ENCODE results near the gene PRDM7. TPM values are rescaled to one million over a fixed set of nuclear protein-coding genes. Genes with fewer than 3 reads are reported as not detected.

Gene PRDM7
- polyA plus RNA-seq, 3 donors: 0.53 to 0.76 (median 0.53) TPM

DNA sequence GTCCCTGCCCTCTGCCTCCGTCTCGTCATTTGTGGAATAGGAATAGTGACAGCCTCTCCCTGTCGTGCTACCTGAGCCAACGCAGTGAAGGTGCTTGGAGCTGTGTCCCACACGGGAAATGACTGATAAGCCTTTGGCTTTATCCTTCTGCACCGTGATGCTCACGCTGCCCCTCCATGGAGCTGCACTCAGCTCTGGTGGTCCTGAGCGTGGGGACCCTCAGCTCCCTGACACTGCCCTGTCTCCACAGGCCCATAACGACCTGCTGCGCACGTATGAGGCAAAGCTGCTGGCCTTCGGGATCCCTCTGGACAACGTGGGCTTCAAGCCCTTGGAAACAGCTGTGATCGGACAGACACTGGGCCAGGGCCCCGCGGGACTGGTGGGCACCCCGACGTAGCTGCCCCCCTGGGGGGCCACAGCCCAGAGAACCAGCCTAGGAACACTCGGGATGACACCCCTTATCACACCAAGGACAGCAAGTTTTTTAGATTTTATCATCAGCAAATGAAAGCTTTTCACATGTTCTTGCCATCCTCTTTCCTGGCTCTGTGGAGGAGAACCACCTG is 34.1 kb downstream of the PRDM7 start:
- DNase-seq (ENCODE audit: extremely low read depth in 1 of 11, low read depth in 9 of 11, low spot score in 4 of 11): no peak

DNA sequence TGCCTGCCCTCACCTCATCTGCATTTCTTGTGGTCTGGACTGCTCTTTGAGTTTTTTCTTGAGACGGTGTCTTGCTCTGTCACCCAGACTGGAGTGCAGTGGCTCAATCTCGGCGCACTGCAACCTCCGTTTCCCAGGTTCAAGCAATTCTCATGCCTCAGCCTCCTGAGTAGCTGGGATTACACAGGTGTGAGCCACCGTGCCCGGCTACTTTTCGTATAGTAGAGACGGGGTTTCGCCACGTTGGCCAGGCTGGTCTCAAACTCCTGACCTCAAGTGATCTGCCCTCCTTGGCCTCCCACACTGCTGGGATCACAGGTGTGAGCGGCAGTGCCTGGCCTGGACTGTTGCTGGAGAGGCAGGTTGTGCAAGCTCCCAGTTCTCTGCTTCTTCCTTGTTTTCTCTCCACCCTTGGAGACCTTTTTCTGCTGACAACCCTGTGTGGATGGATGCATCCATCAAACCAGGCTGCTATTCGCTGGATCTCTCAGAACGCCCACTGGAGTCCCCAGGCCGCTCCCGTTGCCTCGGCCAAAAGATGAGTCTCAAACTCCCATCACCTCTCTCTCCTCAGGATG is 35.1 kb downstream of the PRDM7 start:
- no peak for DNase-seq (ENCODE audit: extremely low read depth in 1 of 11, low read depth in 9 of 11, low spot score in 4 of 11)

DNA sequence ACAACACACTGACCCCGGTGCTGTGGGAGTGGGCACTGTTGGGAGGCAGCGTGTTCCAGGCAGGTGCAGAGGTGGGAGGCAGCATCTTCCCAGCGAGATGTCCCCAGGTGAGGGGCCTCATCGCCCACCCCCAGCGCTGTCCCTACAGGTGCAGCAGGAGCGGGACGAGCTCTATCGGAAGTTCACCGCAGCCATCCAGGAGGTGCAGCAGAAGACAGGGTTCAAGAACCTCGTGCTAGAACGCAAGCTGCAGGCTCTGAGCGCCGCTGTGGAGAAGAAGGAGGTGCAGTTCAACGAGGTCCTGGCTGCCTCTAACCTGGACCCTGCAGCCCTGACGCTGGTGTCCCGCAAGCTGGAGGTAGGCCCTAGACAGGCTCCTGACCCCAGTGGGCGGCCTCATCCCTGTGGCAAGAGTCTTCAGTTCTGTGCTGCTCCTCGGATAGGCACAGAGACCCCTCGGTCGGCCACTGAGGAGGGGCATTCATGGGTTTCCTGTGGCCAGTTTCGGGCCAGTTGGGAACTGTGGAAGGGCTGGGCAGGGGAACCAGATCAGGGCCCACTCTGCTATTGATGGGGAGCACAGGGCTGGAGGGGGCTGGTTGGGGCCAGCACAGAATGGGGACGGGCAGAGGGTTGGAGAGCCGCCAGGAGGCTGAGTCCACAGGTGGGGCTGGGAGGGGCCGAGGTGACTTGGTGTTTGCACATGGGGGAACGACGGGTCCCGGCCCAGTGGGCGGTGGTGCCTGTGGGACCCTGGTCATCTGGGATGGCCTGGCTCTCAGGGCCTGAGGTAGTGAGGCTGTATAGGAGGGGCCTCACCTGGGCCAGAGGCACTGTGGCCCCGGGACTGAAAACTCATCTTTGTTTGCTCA is 36.7 kb downstream of the PRDM7 start:
- no peak for DNase-seq (ENCODE audit: extremely low read depth in 1 of 11, low read depth in 9 of 11, low spot score in 4 of 11)

DNA sequence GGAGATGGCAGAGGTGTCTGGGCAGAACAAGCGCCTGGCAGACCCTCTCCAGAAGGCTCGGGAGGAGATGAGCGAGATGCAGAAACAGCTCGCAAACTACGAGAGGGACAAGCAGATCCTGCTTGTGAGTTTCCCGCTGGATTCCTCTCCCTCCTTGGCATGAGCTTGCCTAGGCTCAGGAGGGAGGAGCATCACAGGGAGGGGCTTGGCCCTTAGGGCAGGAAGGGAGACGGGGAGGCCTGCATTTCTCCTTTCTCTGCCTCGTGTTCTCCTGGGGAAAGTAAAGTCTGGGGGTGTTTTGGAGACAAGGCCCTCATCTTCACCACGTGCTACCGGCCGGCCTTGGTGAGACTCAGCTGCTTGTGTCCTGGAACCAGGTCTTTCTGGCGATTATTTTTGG is 39.9 kb downstream of the PRDM7 start:
- no peak for DNase-seq (ENCODE audit: extremely low read depth in 1 of 11, low read depth in 9 of 11, low spot score in 4 of 11)

DNA sequence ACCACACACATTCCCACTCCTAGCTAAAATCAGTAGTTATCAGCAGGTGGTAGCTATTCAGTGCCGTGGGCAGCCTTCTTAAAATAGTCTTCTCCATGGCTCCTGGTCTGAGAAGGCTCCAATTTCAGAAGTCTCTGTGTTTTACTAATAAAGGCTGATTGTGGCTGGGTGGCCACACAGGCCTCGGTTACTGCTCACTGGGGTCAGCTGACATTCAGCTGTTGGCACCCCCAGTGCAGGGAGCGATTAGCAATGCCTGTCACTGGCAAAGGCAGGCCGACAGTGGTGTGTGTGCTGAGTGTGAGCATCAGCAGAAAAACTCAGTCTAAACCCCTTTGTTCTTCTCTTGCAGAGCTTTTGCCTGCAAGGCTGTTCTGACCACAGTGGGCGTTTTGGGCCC is 41.2 kb downstream of the PRDM7 start:
- DNase-seq (ENCODE audit: extremely low read depth in 1 of 11, low read depth in 9 of 11, low spot score in 4 of 11): no peak

DNA sequence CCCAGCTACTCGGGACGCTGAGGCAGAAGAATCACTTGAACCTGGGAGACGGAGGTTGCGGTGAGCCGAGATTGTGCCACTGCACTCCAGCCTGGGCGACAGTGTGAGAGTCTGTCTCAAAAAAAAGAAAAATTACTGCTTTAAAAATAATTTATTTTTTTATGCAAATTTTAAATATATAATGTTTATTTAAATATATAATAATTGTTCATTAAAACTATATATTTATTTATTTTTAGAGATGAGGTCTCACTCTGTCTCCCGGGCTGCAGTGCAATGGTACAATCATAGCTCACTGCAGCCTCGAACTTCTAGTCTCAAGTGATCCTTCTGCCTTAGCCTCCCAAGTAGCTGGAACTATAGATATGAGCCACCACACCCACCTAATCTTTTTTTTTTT is 42.6 kb downstream of the PRDM7 start:
- DNase-seq (ENCODE audit: extremely low read depth in 1 of 11, low read depth in 9 of 11, low spot score in 4 of 11): no peak

DNA sequence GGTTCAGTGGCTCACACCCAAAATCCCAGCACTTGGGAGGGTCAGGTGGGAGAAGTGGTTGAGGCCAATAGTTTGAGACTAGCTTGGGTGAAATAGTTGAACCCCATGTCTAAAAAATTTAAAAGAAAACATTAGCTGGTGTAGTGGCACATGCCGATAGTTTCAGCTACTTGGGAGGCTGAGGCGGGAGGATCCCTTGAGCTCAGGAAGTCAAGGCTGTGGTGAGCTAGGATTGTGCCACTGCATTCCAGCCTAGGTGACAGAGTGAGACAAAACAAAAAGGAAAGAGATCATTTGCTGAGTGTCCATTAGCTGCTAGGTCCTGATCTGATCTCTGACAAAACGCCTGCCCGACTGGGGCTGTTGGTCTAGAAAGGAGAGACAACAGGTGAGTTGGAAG is 43.7 kb downstream of the PRDM7 start:
- no peak for DNase-seq (ENCODE audit: extremely low read depth in 1 of 11, low read depth in 9 of 11, low spot score in 4 of 11)

DNA sequence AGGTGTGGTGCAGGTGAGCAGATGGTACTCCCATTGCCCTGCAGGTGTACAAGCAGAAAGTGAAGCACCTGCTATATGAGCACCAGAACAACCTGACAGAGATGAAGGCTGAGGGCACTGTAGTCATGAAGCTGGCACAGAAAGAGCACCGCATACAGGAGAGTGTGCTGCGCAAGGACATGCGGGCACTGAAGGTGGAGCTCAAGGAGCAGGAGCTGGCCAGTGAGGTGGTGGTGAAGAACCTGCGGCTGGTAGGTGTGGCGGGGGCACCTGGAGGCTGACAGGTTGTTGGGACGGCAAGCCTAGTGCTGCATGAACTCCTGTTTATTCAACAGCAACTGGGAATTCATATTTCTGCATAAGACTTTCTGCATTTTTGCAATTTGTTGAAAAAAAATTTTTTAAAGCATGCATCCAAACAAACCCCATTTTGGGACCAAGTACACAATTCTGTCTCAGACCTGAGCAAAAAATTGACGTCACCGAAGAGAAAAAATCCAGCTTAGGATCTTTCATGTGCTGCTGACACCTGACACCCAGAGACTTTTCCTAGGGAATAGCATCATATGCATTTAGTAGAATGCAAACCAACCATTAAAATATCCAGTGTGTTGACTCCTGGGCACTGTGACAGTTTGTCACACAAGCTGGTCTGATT is 44.3 kb downstream of the PRDM7 start:
- no peak for DNase-seq (ENCODE audit: extremely low read depth in 1 of 11, low read depth in 9 of 11, low spot score in 4 of 11)

DNA sequence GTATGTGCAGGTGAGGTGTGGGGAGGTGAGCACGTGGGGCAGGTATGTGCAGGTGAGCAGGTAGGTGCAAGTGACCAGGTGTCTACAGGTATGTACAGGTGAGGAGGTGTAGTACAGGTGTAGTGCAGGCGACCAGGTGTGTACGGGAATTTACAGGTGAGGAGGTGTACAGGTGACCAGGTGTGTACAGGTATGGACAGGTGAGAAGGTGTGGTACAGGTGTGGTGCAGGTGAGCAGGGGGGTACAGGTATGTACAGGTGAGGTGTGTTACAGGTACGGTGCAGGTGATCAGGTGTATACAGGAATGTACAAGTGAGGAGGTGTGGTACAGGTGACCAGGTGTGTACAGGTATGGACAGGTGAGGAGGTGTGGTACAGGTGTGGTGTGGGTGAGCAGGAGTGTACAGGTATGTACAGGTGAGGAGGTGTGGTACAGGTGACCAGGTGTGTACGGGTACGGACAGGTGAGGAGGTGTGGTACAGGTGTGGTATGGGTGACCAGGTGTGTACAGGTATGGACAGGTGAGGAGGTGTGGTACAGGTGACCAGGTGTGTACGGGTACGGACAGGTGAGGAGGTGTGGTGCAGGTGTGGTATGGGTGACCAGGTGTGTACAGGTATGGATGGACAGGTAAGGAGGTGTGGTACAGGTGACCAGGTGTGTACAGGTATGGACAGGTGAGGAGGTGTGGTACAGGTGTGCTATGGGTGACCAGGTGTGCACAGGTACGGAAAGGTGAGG is 45.0 kb downstream of the PRDM7 start:
- no peak for DNase-seq (ENCODE audit: extremely low read depth in 1 of 11, low read depth in 9 of 11, low spot score in 4 of 11)

DNA sequence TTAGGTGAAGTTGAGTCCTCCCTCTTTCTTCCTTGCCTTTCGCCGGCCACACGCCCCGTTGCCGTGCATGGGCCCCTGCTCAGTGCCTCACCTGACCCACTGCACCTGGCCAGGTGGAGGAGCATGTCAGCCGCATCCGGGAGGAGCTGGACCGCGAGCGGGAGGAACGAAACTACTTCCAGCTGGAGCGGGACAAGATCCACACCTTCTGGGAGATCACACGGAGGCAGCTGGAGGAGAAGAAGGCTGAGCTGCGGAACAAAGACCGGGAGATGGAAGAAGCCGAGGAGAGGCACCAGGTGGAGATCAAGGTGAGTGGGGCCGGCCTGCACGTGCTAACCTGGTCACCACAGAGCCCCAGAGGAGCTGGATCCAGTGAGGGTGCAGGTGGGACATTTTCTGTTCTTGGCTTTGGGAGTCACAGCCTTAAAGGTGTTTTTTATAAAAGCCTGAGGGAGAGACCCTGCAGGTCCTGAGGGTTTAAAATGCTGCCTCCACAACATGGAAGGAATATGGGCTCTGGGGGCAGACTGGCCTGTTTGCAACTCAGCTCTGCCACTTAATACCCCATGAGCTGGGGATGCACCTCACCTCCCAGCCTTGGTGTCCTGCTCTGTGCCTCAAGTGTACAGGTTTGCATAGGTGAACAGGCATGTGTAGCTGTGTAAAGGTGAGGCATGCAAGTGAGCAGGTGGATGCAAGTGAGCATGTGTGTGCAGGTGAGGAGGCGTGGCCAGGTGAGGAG is 45.8 kb downstream of the PRDM7 start:
- no peak for DNase-seq (ENCODE audit: extremely low read depth in 1 of 11, low read depth in 9 of 11, low spot score in 4 of 11)

DNA sequence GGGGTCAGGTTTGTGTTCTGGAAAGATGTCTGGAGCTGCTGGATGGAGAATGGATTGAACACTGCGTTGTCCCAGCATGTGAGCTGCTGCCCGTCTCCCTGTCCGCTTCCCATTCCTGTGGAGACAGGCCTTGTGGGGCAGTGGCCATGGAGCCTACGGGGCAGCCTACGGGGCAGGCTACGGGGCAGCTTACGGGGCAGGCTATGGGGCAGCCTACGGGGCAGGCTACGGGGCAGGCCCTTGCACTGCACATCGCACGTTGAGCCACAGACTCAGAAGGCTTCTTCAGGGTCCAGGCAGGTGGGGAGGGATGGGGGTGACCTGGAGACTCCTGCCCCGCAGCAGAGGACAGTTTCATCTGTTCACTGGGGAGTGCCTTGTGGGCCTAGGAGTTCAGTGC is 48.1 kb downstream of the PRDM7 start:
- DNase-seq (ENCODE audit: extremely low read depth in 1 of 11, low read depth in 9 of 11, low spot score in 4 of 11): no peak

DNA sequence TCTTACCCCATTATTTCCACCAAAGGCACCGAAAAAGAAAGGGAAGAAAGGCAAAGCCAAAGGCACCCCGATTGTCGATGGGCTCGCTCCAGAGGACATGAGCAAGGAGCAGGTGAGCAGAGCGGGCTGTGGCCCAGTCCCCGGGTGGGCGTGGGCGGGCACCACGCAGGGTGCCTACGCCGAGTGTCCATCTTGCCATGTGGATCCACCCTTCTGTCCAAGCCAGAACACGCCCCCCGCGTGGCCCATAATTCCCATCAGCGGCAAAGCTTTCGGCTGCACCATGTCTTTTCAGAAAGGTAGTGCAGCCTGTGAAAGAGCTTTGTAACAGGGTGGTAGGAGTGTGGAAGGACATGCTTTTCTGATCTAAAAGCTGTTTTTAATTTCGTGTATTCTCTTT is 49.5 kb downstream of the PRDM7 start:
- no peak for DNase-seq (ENCODE audit: extremely low read depth in 1 of 11, low read depth in 9 of 11, low spot score in 4 of 11)

DNA sequence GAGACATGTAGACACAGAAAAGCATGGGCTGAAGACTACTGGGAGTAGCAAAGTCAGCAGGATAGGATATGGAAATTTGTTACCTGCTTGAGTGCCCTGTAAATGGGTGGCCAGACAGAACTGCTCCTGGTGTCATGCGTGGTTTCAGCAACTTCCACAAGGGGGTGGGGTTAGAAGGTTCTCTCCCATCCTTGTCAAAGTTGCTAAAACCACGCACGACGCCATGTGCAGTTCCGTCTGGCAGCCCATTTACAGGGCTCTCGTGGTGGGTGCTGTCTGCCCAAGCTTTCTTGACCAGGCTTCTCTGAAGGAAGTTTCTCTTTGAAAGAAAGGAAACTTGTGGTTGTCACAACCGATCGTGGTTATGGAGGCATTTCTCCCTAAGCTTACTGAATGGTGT is 51.0 kb downstream of the PRDM7 start:
- no peak for DNase-seq (ENCODE audit: extremely low read depth in 1 of 11, low read depth in 9 of 11, low spot score in 4 of 11)

DNA sequence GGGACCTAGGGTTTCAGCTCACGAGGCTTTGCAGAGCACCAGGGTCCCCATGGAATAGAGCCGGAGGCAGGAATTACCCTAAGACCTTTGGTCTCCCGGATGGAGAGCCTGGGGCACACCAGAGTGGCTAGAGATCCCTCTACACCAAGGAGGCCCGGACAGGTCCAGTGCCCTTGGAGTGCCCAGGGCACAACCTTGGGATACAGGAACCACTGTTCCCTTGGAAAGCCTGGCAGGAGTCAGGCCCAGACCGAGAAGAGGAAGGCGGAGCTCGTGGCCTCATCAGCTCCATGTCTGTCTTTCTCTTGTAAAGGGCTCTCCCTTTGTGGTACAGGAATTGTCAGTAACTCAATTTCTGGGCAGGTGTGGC is 54.1 kb downstream of the PRDM7 start:
- no peak for DNase-seq (ENCODE audit: extremely low read depth in 1 of 11, low read depth in 9 of 11, low spot score in 4 of 11)

DNA sequence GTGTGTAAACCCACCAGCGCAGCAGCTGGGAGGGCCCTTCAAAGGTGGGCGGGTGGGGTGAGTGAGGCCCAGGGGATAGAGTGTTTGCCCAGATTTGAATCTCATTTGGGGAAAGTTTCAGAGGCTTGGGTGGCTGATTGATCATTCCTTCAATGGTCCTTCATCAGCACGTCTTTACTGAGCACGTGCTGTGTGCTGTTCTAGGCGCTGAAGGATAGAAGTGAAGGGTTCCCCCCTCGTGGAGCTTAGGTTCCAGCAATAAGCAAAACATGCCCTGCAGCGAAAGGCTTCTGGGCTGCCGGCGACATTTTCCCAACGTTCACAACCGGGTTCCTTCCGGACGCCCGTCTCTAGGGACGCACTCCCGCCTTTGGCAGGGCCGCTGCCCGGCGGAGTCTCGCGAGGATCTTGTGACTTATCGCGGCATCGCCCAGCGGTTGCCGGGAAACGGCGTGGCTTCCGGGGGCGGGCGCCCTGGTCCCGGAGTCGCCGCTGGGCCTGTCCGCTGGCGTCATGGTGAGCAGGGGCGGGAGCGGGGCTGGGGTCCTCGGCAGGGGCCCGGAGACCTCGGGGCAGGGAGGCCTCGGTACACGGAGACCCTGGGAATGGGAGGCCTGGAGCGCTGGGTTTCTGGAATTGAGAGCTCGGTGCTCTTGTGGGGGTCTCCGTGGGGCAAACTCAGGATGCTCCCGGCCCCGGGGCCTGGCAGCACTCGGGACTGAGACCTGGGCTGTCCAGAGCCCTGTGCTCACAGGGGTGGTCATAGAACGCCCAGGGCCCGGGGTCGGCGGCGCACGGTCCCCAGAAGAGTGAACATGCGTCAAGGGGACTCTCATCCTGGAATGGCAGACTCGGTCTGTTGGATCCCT is 54.7 kb downstream of the PRDM7 start:
- peak; percentile 76 to 92 (median 88) for DNase-seq (ENCODE audit: extremely low read depth in 1 of 11, low read depth in 9 of 11, low spot score in 4 of 11)

DNA sequence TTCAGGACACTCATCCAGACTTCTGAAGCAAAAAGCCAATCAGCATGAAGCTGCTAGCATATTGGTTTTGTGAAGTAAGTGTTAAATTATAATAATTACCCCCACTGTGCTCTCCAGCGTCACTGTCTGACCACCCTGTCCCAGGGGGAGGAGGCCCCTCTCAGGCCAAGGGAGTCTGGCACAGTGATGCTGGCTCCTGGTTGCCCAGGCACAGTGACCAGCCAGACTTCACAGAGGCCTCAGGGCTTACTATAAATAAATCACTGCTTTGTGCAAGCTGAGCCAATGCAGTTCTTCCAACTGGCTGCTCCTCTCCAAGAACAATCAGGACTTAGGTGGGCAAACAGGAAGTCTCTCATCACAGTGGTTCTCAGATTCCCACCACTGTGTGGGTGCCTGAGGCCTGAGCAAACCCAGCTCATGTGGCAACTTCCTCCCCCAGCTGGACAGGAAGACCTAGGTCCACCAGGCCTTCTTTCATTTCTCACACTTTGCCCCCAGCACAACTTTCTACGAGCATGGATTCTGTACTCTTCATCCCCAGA is 56.2 kb downstream of the PRDM7 start:
- no peak for DNase-seq (ENCODE audit: extremely low read depth in 1 of 11, low read depth in 9 of 11, low spot score in 4 of 11)

DNA sequence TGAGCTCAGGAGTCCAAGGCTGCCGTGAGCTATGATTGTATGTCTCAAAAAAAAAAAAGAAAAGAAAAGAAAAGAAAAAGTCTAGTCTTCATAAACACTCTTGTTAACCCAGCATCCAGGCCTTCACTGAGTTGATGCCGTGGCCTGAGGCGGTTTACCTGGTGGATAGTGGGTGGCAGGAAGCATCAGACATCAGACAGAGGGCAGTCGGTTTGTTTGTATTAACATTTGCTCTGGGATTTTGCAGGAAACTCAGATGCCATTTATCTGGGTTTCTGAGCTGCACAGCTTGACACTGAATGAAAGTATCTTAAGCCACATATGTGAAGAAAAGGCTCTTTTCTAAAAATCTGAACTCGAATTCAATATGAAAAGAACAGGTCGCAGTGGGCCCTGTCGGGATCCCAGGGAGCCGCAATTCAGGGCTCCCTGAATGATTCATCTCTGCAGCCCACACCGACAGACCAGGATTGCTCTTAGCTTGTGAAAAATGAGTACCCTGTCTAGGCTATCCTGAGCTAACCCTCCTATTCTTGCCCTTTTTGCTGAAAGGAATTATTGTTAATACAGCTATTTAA is 56.8 kb downstream of the PRDM7 start:
- no peak for DNase-seq (ENCODE audit: extremely low read depth in 1 of 11, low read depth in 9 of 11, low spot score in 4 of 11)

Data from renal cortex interstitium (tissue), 11 donors.